WTC11 (cell line): Measurements from ENCODE around the gene RIN1. TPM values are rescaled to one million over a fixed set of nuclear protein-coding genes. Genes with fewer than 3 reads are reported as not detected.

Source experiments
- ATAC-seq: fragments of 200-7000 bp; cut with Tn5 transposase; 2 replicates; pipeline ENCODE4 v1.10.0; 2021; ENCODE audit warnings: mild to moderate bottlenecking, moderate library complexity
- CTCF ChIA-PET: fragments of 300-600 bp; sonication (Branson Sonifier 250); formaldehyde crosslinking; loops from one replicate; lab custom pipeline; 2021; ENCODE audit warnings: antibody characterized with exemption; lab: Charles Lee
- POLR2A ChIA-PET: fragments of 350-600 bp; sonication (Branson Sonifier 250); formaldehyde crosslinking; loops from one replicate; lab custom pipeline; 2021; ENCODE audit warnings: antibody characterized with exemption; lab: Charles Lee
- DNase-seq: peaks from one replicate; pipeline ENCODE4 v3.0.0; 2021; ENCODE audit warnings: low spot score
- H3K27ac Mint-ChIP-seq: 2 replicates; pipeline ENCODE4 v1.8.0; 2021; ENCODE audit warnings: mixed read lengths
- H3K27me3 Mint-ChIP-seq: 2 replicates; pipeline ENCODE4 v1.8.0; 2021; ENCODE audit warnings: low read depth, mild to moderate bottlenecking, moderate library complexity, mixed read lengths
- H3K36me3 Mint-ChIP-seq: 2 replicates; pipeline ENCODE4 v1.8.0; 2021; ENCODE audit warnings: mixed read lengths
- H3K4me1 Mint-ChIP-seq: 2 replicates; pipeline ENCODE4 v1.8.0; 2022; ENCODE audit warnings: mixed read lengths
- H3K4me3 Mint-ChIP-seq: 2 replicates; pipeline ENCODE4 v1.8.0; 2021; ENCODE audit warnings: mild to moderate bottlenecking, moderate library complexity, mixed read lengths
- H3K9me3 Mint-ChIP-seq: 2 replicates; pipeline ENCODE4 v1.8.0; 2021; ENCODE audit warnings: mixed read lengths
- CBFB ChIP-seq: sonication (generic); formaldehyde crosslinking; IDR thresholded peaks from 2 replicates; pipeline ENCODE4 v1.8.1; 2022; ENCODE audit warnings: mild to moderate bottlenecking, low read depth, missing genetic modification reagents
- JAZF1 ChIP-seq: fragments of 250-450 bp; sonication (Bioruptor Pico); IDR thresholded peaks from 2 replicates; pipeline ENCODE4 v1.9.0; 2021; ENCODE audit warnings: moderate library complexity, mild to moderate bottlenecking, inconsistent platforms
- NFATC4 ChIP-seq: fragments of 250-450 bp; sonication (Bioruptor Pico); IDR thresholded peaks from 2 replicates; pipeline ENCODE4 v1.9.0; 2021; ENCODE audit warnings: mild to moderate bottlenecking
- NFE2L1 ChIP-seq: sonication (generic); formaldehyde crosslinking; IDR thresholded peaks from 2 replicates; pipeline ENCODE4 v1.8.1; 2023; ENCODE audit warnings: missing genetic modification reagents
- NR3C1 ChIP-seq: sonication (generic); formaldehyde crosslinking; conservative IDR thresholded peaks from 2 replicates; pipeline ENCODE4 v1.8.1; 2023; ENCODE audit warnings: low read depth, mild to moderate bottlenecking, missing genetic modification reagents
- PREB ChIP-seq: sonication (generic); formaldehyde crosslinking; IDR thresholded peaks from 2 replicates; pipeline ENCODE4 v1.8.1; 2022; ENCODE audit warnings: mild to moderate bottlenecking, missing genetic modification reagents, moderate library complexity, borderline replicate concordance
- RELA ChIP-seq: sonication (generic); formaldehyde crosslinking; IDR thresholded peaks from 2 replicates; pipeline ENCODE4 v1.8.1; 2022; ENCODE audit warnings: missing genetic modification reagents, mild to moderate bottlenecking, borderline replicate concordance
- SOX15 ChIP-seq: fragments of 250-450 bp; sonication (Bioruptor Pico); IDR thresholded peaks from 2 replicates; pipeline ENCODE4 v1.9.0; 2021; ENCODE audit warnings: mild to moderate bottlenecking
- ZNF121 ChIP-seq: sonication (generic); formaldehyde crosslinking; IDR thresholded peaks from 2 replicates; pipeline ENCODE4 v1.8.0; 2023; ENCODE audit warnings: missing genetic modification reagents
- ZNF219 ChIP-seq: sonication (generic); formaldehyde crosslinking; IDR thresholded peaks from 2 replicates; pipeline ENCODE4 v1.8.0; 2023; ENCODE audit warnings: missing genetic modification reagents, mild to moderate bottlenecking, borderline replicate concordance
- ZNF232 ChIP-seq: sonication (generic); formaldehyde crosslinking; IDR thresholded peaks from 2 replicates; pipeline ENCODE4 v1.8.0; 2022; ENCODE audit warnings: mild to moderate bottlenecking, missing genetic modification reagents
- ZNF396 ChIP-seq: fragments of 250-450 bp; sonication (Bioruptor Pico); IDR thresholded peaks from 2 replicates; pipeline ENCODE4 v1.8.0; 2021; ENCODE audit warnings: mild to moderate bottlenecking, moderate library complexity, borderline replicate concordance
- ZNF416 ChIP-seq: fragments of 250-450 bp; sonication (Bioruptor Pico); IDR thresholded peaks from 2 replicates; pipeline ENCODE4 v1.9.0; 2021; ENCODE audit warnings: mild to moderate bottlenecking, inconsistent platforms
- ZNF423 ChIP-seq: fragments of 250-450 bp; sonication (Bioruptor Pico); IDR thresholded peaks from 2 replicates; pipeline ENCODE4 v2.1.2; 2022; ENCODE audit warnings: mild to moderate bottlenecking, moderate library complexity
- ZNF532 ChIP-seq: fragments of 250-450 bp; sonication (Bioruptor Pico); IDR thresholded peaks from 2 replicates; pipeline ENCODE4 v1.9.0; 2021; ENCODE audit warnings: mild to moderate bottlenecking, borderline replicate concordance
- ZSCAN18 ChIP-seq: fragments of 250-450 bp; sonication (Bioruptor Pico); IDR thresholded peaks from 2 replicates; pipeline ENCODE4 v2.1.2; 2022; ENCODE audit warnings: mild to moderate bottlenecking, moderate library complexity
- total RNA-seq: library from RNA; stranded (reverse); gene quantifications from 3 replicates; pipeline ENCODE4 v1.2.3, GENCODE V29; 2021
- TF ChIP-seq, protein P1 (sequence below): sonication (generic); formaldehyde crosslinking; IDR thresholded peaks from 2 replicates; pipeline ENCODE4 v1.8.0; 2022; ENCODE audit warnings: missing genetic modification reagents

RIN1 gene
- total RNA-seq, 1 experiment from 2014 or later = 5.0 TPM

DNA sequence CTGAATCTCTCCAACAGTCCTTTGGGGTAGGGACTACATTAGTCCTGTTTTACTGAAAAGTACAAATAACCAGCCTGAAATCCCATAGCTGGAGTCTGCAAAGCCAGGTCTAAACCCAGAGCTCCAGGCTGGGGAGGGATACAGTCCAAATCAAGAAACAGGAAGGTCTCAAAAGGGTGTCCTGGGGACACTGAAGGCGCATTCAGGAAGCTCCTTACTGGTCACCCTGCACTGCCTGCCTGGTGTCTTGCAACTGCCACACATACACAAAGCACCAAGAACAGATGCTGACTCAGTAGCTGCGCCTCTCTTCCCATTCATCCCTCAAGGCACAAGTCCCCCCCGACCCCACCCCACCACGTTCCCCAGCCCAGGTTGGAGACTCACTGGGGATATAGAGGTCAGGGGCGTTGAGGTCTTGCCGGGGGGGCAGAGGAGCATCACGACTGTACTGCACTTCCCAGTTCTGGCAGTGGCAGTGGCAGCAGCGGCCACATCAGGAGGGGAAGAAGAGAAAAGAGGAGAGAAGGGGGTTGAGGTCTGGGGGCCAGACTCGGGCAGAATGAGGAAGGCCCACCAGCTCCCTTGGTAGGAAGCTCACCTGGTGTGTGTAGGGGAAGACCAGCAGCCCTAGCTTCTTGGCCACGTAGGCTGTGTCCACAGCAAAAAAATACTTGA lies 48.9 kb downstream of the RIN1 start:
- no peak for TF ChIP-seq RELA (CRISPR knock-in tag)
- TF ChIP-seq, protein P1, sequence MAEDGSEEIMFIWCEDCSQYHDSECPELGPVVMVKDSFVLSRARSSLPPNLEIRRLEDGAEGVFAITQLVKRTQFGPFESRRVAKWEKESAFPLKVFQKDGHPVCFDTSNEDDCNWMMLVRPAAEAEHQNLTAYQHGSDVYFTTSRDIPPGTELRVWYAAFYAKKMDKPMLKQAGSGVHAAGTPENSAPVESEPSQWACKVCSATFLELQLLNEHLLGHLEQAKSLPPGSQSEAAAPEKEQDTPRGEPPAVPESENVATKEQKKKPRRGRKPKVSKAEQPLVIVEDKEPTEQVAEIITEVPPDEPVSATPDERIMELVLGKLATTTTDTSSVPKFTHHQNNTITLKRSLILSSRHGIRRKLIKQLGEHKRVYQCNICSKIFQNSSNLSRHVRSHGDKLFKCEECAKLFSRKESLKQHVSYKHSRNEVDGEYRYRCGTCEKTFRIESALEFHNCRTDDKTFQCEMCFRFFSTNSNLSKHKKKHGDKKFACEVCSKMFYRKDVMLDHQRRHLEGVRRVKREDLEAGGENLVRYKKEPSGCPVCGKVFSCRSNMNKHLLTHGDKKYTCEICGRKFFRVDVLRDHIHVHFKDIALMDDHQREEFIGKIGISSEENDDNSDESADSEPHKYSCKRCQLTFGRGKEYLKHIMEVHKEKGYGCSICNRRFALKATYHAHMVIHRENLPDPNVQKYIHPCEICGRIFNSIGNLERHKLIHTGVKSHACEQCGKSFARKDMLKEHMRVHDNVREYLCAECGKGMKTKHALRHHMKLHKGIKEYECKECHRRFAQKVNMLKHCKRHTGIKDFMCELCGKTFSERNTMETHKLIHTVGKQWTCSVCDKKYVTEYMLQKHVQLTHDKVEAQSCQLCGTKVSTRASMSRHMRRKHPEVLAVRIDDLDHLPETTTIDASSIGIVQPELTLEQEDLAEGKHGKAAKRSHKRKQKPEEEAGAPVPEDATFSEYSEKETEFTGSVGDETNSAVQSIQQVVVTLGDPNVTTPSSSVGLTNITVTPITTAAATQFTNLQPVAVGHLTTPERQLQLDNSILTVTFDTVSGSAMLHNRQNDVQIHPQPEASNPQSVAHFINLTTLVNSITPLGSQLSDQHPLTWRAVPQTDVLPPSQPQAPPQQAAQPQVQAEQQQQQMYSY (CRISPR knock-in tag) = no peak
- TF ChIP-seq ZNF423 = no peak
- TF ChIP-seq, all 79 proteins: peak for 0
- DNase-seq = no peak
- no peaks in the 10 kb centered on the region for H3K9me3 Mint-ChIP-seq
- ChIA-PET CTCF (interaction anchor here (0.8 to 1.4 kb wide), 2 partner anchors 22 to 65 kb away, joined by 3 read pairs; no protein-coding TSS in a partner anchor), POLR2A (no interaction called here)
- no peak for ATAC-seq
- peaks cover 23% of the 10 kb centered on the region for H3K4me1 Mint-ChIP-seq
- no peak overlapping the region for H3K27ac Mint-ChIP-seq
- H3K36me3 Mint-ChIP-seq = no peaks in the 10 kb centered on the region
- peaks cover 23% of the 10 kb centered on the region for H3K27me3 Mint-ChIP-seq
- H3K4me3 Mint-ChIP-seq = peak overlapping the region; percentile 96

DNA sequence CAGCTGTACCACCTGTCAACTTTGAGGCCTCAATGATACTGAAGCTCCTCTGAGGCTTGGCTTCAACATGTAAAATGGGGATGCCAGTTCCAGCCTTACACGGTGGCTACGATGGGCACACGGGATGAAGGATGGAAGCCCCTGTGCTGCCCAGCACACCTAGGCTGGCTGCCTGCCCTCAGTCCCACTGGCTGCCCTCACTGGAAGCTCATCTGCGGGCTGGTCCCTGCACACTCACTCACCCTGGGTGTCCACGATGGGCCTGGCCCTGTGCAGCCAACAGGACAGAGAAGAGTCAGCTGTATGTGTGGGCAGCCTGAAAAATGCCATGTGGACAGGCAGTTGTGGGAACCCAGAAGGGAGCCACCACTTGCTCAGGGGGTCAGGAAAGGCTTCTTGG lies 49.5 kb downstream of the RIN1 start:
- Mint-ChIP-seq H3K4me3 (0 out of 2 replicates have a peak overlapping the region, but pooled peaks have one; percentile 3), H3K36me3 (no peaks in the 10 kb centered on the region), H3K9me3 (no peaks in the 10 kb centered on the region), H3K27ac (no peak overlapping the region), H3K27me3 (peaks cover 22% of the 10 kb centered on the region), H3K4me1 (peaks cover 25% of the 10 kb centered on the region)
- TF ChIP-seq ZNF396 (CRISPR knock-in tag) = no peak
- no peak for TF ChIP-seq ZNF416
- no peak for TF ChIP-seq CBFB (CRISPR knock-in tag)
- TF ChIP-seq NFATC4 = no peak
- TF ChIP-seq SOX15 (CRISPR knock-in tag) = no peak
- no peak for TF ChIP-seq ZSCAN18 (CRISPR knock-in tag)
- no peak for TF ChIP-seq ZNF532 (CRISPR knock-in tag)
- no peak for TF ChIP-seq ZNF219 (CRISPR knock-in tag)
- TF ChIP-seq PREB (CRISPR knock-in tag) = no peak
- TF ChIP-seq ZNF121 (CRISPR knock-in tag) = no peak
- no peak for TF ChIP-seq NFE2L1
- no peak for TF ChIP-seq JAZF1 (CRISPR knock-in tag)
- no peak for TF ChIP-seq NR3C1 (CRISPR knock-in tag)
- TF ChIP-seq ZNF232 = no peak
- ATAC-seq (no peak), DNase-seq (no peak)
- POLR2A ChIA-PET = no interaction called here
- CTCF ChIA-PET = interaction anchor here (1.4 kb wide), 1 partner anchor 21 kb away, joined by 3 read pairs; no protein-coding TSS in a partner anchor
